Spleen (tissue), 7 donors: ENCODE measurements around the gene ORC6.

Source experiments
- CTCF ChIP-seq, 11 experiments: fragments of 200-600 bp in 7 of 11; fragments of 450-650 bp in 4 of 11; sonication (generic) in 4 of 11; IDR thresholded peaks in 8 of 11; conservative IDR thresholded peaks in 3 of 11; 1 replicate in 7 of 11; 2 replicates in 4 of 11; pipeline versions ENCODE4 v1.4.0 to v1.8.0; 2016 to 2021; ENCODE audit warnings: antibody characterized with exemption in 11 of 11, inconsistent platforms in 4 of 11, mild to moderate bottlenecking in 1 of 11
- POLR2AphosphoS5 ChIP-seq, 3 donors: sonication (generic); formaldehyde crosslinking; IDR thresholded peaks; one replicate each; pipeline ENCODE4 v1.5.1; 2017; ENCODE audit warnings: antibody characterized with exemption in 3 of 3
- donor health status: DM: no; HTN: no; CAD: no; lungs with moderate emphysema.
- donor health status: DM: no; HTN: no; CAD: no.
- donor health status: DM: no; HTN: no; CAD: no.

GRCh38 chr16:46713634-46714033, 24.2 kb downstream of the ORC6 start:
- TF ChIP-seq CTCF (IDR thresholded peaks at IDR 0.05 in 8 of 11, conservative IDR thresholded peaks at IDR 0.05 in 3 of 11) = no peak
- no peak for TF ChIP-seq POLR2AphosphoS5 (IDR thresholded peaks at IDR 0.05)
